Activated CD4-positive, alpha-beta T cell treated with anti-CD3 and anti-CD28 coated beads, Interleukin-2, amount 50 U/mL, for 24 hours (primary cell): ENCODE data around the gene ADK.
"Not testable (repeated sequence)": the region's sequence is repeated elsewhere in the genome, so short reads cannot be mapped to it uniquely, and the experiment has no call there.

Source experiments
- DNase-seq, 2 donors: peaks; one replicate each; pipeline ENCODE4 v3.0.0-alpha.2; 2020; ENCODE audit warnings: low read depth in 1 of 2, low spot score in 1 of 2

Gene ADK

DNA sequence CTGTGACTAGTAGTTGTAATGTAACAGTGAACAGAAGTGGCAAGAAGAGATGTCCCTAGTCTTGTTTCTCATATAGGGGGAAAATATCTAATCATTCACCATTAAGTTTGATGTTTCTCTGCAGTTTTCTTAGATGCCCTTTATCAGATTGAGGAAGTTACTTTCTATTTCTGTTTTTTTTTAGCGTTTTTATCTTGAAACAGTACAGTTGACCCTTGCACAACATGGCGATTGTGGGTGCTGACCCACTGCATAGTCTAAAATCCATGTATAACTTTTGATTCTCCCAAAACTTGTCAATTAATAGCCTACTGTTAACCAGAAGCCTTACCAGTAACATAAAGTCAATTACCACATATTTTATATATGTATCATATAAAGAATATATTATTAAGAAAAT is 192.0 kb downstream of the ADK start:
- DNase-seq, result no peak

DNA sequence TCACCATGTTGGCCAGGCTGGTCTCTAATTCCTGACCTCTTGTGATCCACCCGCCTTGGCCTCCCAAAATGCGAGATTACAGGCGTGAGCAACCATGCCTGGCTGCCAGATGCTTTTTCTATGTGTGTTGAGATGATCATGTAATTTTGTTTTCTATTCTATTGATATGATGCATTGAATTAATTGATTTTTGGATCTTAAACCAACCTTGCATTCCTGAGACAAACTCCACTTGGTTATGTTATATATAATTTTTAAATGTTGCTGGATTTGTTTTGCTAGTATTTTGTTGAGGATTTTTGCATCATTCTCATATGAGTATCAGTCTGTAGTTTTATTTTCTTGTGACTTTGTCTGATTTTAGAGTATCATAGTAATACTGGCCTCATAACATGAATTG is 192.8 kb downstream of the ADK start:
- no peak for DNase-seq

DNA sequence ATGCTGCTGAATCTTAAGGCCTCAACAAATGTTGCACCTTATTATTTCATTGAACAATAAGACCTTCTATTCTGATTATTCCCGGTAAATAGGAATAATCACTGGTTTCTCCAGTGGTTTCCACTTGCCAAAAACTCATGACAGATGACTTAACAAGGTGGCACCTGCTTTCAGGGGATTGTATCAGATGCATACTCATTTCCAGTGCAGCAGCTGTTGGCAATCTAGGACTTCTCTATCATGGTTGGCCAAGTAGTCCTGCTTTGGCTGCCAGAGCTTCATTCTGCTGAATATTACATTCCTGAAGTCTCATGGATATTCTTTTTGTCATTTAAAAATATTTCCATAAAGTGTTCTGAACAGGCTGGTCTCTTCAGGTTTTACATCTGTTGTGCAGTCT is 193.3 kb downstream of the ADK start:
- DNase-seq, result no peak

DNA sequence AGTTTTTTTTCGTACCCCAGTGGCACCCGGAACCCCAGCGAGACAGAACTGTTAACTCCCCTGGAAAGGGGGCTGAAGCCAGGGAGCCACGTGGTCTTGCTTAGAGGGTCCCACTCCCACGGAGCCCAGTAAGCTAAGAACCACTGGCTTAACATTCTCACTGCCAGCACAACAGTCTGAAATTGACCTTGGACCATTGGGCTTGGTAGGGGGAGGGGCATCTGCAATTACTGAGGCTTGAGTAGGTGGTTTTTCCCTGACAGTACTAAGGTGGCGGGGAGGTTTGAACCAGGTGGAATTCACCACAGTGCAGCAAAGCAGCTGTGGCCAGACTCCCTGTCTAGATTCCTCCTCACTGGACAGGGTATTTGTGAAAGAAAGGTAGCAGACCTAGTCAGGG is 196.5 kb downstream of the ADK start:
- no peak for DNase-seq

DNA sequence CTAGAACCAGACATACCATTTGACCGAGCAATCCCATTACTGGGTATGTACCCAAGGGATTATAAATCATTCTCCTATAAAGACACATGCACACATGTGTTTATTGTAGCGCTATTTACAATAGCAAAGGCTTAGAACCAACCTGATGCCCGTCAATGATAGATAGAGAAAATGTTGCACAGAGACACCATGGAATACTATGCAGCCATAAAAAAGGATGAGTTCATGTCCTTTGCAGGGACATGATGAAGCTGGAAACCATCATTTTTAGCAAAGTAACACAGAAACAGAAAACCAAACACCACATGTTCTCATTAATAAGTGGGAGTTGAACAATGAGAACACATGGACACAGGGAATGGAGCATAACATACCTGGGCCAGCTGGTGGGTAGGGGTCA is 202.0 kb downstream of the ADK start:
- DNase-seq, result not testable (repeated sequence)

DNA sequence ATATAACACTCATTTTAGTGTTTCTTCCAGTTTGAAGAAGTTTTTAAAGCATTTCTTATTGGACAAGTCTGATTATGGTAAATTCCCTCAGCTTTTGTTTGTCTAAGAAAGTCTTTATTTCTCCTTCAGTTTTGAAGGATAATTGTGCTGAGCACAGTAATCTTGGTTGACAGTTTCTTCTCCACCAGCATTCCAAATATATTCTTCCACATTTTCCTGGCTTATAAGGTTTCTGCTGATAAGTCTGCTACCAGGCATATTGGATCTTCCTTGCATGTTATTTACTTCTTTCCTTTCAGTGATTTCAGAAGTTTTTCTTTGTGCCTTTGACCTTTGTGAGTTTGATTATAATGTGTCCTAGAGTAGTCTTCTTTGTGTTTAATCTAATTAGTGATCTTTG is 210.7 kb downstream of the ADK start:
- no peak for DNase-seq

DNA sequence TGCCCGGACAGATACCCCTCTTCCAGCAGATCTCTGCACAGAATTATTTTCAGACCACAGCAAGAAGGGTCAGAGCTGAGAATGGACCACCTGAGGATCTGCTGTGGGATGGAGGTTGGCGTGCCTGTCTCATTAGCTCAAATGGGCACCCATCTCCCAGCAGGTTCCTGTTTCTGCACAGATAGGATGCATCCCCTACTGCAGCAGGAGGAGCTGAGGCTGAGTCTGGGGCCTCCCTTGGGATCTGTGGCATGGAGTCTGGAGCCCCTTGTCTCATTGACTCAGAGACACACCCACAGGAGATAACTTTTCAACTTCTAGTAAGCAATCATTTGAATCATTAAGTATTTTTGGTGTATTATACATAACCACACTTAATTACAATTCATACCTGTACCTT is 212.7 kb downstream of the ADK start:
- DNase-seq, result no peak

DNA sequence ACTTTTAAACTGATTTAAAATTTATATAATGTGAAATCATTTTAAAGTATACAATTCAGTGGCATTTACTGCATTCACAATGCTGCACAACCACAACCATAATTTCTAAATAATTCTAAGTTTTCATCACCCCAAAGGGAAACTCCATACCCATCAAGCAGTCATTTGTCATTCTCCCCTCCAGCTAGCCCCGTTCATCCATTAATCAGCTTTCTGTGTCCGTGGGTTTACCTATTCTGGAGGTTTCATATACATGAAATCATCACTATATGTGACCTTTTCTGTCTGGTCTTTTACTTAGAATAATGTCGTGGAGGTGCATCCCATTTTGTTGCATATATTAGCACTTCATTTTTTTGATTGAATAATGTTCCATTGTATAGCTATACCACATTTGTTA is 214.1 kb downstream of the ADK start:
- no peak for DNase-seq

DNA sequence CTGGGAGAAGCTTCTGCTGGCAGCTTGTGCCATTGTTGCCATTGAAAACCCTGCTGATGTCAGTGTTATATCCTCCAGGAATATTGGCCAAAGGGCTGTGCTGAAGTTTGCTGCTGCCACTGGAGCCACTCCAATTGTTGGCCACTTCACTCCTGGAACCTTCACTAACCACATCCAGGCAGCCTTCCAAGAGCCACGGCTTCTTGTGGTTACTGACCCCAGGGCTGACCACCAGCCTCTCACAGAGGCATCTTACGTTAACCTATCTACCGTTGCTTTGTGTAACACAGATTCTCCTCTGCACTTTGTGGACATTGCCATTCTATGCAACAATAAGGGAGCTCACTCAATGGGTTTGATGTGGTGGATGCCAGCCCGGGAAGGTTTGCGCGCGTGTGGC is 220.7 kb downstream of the ADK start:
- no peak for DNase-seq

DNA sequence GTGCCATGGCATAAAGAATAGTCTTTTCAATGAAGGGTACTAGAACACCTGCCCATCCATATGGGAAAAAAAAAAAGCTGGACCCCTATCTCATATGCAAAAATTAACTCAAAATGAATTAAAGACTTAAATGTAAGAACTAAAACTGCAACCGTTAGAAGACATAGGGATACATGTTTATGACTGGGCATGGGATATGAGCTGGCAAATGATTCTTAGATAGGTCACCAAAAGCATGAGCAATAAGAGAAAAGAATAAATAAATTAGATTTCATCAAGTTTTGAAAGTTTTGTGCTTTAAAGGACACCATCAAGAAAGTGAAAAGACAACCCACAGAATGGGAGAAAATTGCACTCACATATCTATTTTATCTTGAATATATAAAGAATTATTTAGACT is 222.0 kb downstream of the ADK start:
- DNase-seq, result no peak

DNA sequence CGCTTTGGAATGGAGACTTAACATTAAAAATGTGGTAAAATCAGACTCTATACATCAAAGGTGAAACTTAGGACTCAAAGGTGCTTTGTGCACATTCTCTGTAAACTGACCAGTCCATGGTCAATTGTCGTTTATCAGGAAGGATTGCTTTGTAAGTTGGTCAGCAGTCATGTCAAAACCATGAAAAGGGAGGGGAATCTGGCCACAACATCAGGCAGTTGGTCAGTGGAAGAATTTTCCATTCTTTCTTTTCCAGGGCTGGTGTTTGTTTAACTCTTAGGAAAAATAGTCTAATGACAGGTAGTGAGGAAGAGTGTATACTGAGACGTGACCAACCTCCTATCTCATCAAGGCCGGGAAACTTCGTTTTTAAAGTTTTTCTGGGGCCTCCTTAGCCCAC is 226.5 kb downstream of the ADK start:
- no peak for DNase-seq

DNA sequence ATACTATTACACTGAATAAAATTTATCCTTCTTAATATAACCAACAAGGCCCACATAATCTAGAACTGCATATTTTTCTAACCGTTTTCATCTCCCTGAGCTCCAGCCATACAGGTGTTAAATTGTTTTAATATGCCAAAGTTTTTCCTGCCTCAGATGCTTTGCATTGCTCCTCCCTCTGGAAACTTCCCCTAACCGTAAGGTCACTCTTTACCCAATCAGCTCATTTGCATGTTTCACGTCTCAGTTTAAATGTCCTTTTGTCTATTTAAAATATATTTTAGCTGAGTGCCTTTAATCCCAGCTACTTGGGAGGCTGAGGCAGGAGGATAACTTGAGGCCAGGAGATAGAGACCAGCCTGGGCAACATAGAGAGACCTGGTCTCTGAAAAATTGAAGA is 228.5 kb downstream of the ADK start:
- no peak for DNase-seq

DNA sequence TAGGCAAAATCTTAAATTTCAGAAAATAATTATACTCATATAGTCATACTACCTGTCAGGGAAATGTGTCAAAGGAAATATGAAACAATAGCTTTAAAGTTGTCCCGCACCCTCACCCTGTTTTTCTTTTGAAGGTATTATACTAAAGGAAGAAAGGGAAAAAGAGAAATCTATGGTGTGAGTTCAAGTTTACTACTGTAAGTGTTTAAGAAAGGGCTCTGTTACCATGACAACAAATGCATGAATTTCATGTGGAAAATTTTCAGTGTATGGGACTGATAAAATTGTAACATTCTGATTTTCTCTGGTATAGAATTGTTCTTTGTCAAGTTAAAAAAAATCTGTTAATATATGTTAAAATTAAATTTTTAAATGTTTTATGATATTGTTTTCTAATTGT is 229.8 kb downstream of the ADK start:
- no peak for DNase-seq

DNA sequence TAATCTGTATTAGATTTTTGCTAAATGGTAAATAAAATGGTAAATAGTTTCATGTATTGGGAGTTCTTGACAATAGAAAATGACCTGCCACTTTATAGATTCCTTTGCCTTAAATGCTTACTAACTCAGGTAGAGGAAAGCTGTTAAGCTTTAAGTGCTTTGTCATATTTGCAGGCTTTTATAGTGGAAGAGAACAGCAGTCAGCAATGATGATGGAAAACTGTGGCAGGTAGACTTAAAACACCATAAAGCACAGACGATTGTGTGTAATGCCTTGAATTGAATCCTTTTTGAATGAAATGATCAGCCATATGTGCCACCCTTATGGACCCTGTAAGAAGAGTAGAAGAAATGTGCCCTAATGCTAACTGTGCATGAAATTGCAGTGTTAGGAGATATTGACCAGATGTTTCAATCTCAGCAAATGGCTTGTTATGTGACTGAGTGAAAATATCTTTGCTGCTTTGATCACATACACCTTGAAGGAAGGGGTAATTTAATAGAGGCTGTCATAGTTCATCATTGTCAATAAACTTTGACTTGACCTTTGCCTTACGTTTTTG is 230.4 kb downstream of the ADK start:
- DNase-seq, result no peak

DNA sequence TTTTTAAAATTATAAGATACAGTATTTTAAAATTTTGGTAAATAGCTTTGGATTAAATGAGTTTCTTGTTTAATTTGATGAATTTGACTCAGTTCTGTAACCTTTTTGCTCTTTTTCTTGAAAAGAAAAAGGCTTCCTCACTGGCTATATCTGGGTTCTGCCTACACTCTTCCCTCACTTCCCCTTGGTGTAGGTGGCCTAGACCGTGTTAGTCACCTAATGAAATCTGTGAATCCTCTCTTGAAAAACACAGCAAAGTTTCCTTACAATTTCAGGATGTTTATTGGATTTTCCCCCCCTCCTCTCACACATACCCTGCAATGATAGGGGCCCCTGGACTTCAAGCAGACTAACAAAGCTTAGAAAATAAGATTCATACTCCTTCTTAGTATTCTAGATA is 231.6 kb downstream of the ADK start:
- no peak for DNase-seq

DNA sequence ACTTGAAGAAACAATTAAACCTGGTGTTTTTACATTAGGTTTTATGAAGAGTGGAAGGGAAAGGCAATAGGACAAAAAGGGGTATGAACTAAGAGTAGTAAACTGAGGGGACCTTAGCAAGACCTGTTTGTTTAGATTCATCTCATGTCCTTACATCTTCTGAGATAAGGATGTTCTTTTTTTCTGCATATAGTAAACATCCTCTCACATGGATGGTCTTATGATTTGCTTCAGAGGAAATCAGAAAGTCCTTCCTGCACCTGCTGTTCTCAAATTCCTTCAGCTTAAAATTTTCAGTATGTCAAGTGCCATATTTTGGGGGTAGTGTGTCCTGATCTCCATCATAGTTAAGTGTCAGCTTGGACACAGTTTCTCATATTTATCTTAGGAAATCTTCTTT is 232.6 kb downstream of the ADK start:
- no peak for DNase-seq

DNA sequence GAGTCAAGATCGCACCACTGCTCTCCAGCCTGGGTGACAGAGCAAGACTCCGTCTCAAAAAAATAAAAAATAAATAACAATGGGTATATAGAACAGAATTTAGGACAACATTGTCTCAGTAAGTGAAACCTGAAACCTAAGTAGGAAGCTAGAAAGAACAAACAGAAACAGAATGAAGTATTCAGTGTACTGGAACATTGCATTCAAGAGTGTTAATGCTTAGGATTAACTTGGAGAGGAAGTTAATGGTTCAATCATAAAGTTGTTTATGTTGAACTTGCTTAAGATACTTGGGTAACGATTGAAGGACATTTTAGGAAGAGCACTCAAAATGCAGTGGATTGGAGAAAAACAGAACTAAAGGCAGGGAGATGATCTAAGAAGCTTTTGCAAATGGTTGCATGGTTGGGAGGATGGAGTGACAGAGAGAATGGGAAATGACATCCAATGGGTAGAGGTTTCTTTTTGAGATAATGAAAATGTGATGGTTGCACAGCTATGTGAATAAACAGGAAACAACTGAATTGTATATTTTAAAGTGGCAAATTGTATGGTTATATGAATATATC is 233.7 kb downstream of the ADK start:
- DNase-seq, result no peak

DNA sequence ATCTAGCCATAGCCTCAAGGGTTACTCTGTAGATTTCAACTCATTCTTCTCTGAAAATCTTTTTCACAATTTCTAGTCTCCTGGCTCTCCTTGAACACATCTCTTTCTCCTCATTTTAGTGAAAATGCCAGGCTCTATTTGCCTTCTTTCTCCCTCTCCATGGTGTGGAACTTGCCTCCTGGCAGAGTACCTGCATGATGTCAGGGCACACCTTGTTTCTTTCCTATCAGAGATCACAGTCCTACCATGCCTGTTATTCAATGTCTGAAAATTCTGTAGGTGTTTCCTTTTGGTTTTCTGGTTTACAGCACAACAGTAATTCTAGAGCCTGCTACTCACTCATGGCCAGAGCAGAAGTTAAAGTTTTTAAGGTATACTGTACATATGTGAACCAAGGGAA is 237.8 kb downstream of the ADK start:
- DNase-seq, result no peak

DNA sequence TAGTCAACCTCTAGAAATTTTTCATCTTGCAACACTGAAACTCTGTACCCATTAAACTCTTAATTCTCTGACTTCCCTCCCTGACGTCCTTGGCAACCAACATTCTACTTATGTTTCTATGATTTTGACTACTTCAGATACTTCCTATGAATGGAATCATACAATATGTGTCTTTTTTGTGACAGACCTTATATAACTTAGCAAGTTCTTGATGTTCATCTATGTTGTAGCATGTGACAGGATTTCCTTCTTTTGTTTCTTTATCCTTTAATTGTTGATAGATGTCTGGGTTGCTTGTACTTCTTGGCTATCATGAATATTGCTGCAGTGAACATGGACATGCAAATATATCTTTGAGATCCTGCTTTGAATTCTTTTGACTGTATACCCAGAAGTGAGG is 240.8 kb downstream of the ADK start:
- DNase-seq, result no peak

DNA sequence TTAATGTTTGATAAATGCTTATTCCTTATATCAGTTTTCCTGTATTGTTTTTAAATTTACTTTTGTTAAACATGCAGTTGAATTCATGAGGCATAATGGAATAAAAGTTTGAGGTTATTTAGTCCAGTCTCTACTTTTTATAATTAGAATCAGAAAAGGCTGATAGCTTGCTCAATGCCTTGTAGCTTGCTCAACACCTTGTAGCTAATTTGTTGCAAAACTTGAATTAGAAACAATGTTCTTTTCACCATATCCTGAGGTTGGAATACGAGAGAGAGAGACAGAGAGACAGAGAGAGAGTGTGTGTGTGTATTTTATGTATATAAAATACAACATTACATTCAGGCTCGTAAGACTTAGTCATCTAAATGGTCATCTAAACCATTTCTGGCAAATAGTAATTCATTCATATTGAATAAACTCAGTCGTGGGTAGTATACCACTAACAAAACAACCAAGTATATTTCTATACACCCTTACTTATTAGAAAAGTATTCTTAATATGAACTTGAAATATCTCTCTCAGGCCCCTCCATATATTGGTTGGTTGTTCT is 243.5 kb downstream of the ADK start:
- DNase-seq, result no peak

DNA sequence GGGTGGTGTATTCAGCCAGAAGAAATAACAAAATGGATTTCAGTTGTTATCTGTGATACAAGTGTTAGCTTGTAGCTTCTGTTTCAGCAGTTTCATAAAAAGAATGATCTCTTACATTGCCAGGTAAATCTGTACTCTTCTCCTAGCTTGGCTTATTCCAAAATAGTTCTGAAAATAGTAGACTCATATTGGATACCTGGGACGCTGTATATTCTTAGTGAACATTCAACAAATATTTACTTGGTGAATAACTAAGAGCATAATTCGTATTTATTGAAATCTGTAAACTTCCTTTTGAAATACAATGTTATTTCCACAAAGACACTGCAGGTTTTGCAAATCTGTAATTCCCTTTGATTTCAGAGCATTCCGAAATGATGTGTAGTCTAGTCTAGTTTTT is 249.2 kb downstream of the ADK start:
- DNase-seq, result no peak

DNA sequence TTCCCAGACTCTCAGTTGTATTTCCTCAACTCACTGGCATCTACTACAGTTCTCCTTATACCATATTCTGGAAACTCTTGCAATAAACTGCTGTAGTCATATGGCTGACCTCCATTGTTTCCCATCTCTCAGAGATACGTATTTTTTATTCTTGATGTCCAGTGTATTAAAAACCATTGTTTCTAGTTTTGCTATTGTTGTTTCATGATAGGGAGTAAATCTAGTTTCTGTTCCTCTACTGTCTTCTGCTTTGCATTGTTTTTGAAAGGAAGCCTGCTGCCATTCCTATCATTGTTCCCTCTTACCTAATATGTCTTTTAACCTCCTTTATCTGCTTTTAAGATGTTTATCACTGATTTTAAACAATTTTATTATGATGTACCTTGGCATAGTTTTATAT is 255.0 kb downstream of the ADK start:
- DNase-seq, result no peak

DNA sequence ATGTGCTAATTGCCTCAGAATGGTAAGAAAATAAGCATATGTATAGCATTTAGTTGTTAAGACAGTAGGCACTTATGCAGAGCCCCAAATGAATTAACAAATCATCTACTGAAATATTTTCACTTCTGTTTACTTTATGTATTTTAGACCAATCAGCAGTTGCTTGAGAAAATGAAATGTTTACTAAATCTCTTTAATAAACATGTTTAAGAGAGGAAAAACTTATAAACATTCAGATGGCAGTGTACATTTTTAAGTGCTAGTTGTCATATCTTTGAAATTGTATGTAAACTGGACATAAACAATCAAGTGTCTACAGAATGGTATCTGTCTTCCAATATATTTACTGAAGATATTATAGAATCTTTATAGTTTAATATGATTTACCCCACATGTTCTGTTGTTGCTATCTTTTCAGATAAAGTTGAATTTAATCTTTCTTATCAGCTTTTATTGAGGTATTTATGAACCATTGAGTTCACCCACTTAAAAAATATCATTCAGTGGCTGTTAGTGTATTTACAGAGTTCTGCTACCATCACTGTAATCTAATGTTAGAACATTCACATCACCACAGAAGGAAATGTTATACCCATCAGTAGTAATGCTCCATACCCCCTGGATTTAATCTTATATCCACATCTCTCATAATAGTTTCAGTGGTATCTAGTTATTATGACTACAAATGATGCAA is 264.3 kb downstream of the ADK start:
- no peak for DNase-seq
